ENCODE measurements around the gene RUNX1.

The RUNX1 gene

GRCh38 chr21:34880401-34880800, 168.7 kb downstream of the RUNX1 start:
- DNase-seq (ENCODE audit: low spot score) = no peak

GRCh38 chr21:34878940-34879339, 170.2 kb downstream of the RUNX1 start:
- no peak for DNase-seq (ENCODE audit: low spot score)

- DNase-seq (ENCODE audit: low spot score) = no peak
Measured at GRCh38 chr21:34878501-34878900, 170.6 kb downstream of the RUNX1 start.

GRCh38 chr21:34877485-34878128, 171.5 kb downstream of the RUNX1 start:
- no peak for DNase-seq (ENCODE audit: low spot score)

GRCh38 chr21:34875830-34876229, 173.3 kb downstream of the RUNX1 start:
- no peak for DNase-seq (ENCODE audit: low spot score)

- no peak for DNase-seq (ENCODE audit: low spot score)
Measured at GRCh38 chr21:34874684-34875513, 174.2 kb downstream of the RUNX1 start.

GRCh38 chr21:34871026-34871908, 177.8 kb downstream of the RUNX1 start:
- DNase-seq (ENCODE audit: low spot score) = no peak

GRCh38 chr21:34870246-34870645, 178.9 kb downstream of the RUNX1 start:
- DNase-seq (ENCODE audit: low spot score) = no peak

GRCh38 chr21:34869545-34869944, 179.6 kb downstream of the RUNX1 start:
- DNase-seq (ENCODE audit: low spot score) = no peak

GRCh38 chr21:34867785-34868184, 181.3 kb downstream of the RUNX1 start:
- DNase-seq (ENCODE audit: low spot score) = no peak

GRCh38 chr21:34865400-34866241, 183.5 kb downstream of the RUNX1 start:
- DNase-seq (ENCODE audit: low spot score) = no peak

- DNase-seq (ENCODE audit: low spot score) = no peak
Measured at GRCh38 chr21:34864370-34865149, 184.5 kb downstream of the RUNX1 start.

GRCh38 chr21:34862951-34863350, 186.2 kb downstream of the RUNX1 start:
- DNase-seq (ENCODE audit: low spot score) = no peak

- no peak for DNase-seq (ENCODE audit: low spot score)
Measured at GRCh38 chr21:34861258-34861657, 187.8 kb downstream of the RUNX1 start.

GRCh38 chr21:34859976-34860653, 189.0 kb downstream of the RUNX1 start:
- no peak for DNase-seq (ENCODE audit: low spot score)

GRCh38 chr21:34858559-34858958, 190.5 kb downstream of the RUNX1 start:
- DNase-seq (ENCODE audit: low spot score) = no peak

GRCh38 chr21:34857874-34858273, 191.2 kb downstream of the RUNX1 start:
- DNase-seq (ENCODE audit: low spot score) = no peak

- no peak for DNase-seq (ENCODE audit: low spot score)
Measured at GRCh38 chr21:34857122-34857713, 191.9 kb downstream of the RUNX1 start.

GRCh38 chr21:34852448-34852847, 196.7 kb downstream of the RUNX1 start:
- DNase-seq (ENCODE audit: low spot score) = no peak

GRCh38 chr21:34850166-34850690, 198.9 kb downstream of the RUNX1 start:
- DNase-seq (ENCODE audit: low spot score) = no peak
